Stomach (tissue), 4 donors: ENCODE results near the gene FAM114A1.

ENCODE experiments used
- EP300 ChIP-seq: sonication (generic); formaldehyde crosslinking; IDR thresholded peaks from one replicate; pipeline ENCODE4 v1.6.1; 2017; ENCODE audit warnings: antibody characterized with exemption
- POLR2A ChIP-seq, 4 donors: fragments of 450-650 bp; IDR thresholded peaks; one replicate each; pipeline ENCODE4 v1.6.1; 2016; ENCODE audit warnings: antibody characterized with exemption in 4 of 4, control low read depth in 2 of 4, mild to moderate bottlenecking in 1 of 4, moderate library complexity in 1 of 4
- POLR2AphosphoS5 ChIP-seq, 3 donors: sonication (generic); formaldehyde crosslinking; IDR thresholded peaks; one replicate each; pipeline ENCODE4 v1.6.1; 2016; ENCODE audit warnings: antibody characterized with exemption in 3 of 3
- TF ChIP-seq, protein P1 (sequence below), 7 experiments: fragments of 450-650 bp in 4 of 7; fragments of 200-600 bp in 3 of 7; sonication (generic) in 3 of 7; IDR thresholded peaks; one replicate each; pipeline ENCODE4 v1.5.1; 2016 to 2019; ENCODE audit warnings: antibody characterized with exemption in 7 of 7, control low read depth in 2 of 7, mild to moderate bottlenecking in 1 of 7

DNA sequence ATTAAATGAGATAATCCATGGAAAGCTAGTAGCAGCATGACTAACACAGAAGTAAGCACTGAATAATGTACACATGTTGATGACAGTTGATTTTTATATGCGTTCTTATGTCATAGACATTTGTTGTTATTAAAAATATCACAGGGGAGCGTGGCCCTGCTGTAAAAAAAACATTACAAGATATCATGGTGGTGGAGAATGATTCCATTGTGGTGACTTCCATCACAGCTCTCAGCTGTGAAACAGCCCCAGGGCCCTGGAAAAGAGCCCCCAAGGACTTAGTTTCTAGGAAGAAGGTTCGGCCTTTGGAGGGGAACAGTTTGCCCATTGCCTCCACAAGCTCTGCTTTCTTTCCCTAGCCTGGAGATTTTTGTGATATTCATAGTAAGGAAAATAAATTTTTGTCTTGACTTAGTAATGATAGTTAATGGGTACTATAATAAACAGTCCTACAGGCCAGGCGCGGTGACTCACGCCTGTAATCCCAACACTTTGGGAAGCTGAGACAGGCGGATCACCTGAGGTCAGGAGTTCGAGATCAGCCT lies 49.9 kb downstream of the FAM114A1 start:
- no peak for TF ChIP-seq EP300
- TF ChIP-seq POLR2A (IDR thresholded peaks at IDR 0.05): no peak
- TF ChIP-seq, protein P1, sequence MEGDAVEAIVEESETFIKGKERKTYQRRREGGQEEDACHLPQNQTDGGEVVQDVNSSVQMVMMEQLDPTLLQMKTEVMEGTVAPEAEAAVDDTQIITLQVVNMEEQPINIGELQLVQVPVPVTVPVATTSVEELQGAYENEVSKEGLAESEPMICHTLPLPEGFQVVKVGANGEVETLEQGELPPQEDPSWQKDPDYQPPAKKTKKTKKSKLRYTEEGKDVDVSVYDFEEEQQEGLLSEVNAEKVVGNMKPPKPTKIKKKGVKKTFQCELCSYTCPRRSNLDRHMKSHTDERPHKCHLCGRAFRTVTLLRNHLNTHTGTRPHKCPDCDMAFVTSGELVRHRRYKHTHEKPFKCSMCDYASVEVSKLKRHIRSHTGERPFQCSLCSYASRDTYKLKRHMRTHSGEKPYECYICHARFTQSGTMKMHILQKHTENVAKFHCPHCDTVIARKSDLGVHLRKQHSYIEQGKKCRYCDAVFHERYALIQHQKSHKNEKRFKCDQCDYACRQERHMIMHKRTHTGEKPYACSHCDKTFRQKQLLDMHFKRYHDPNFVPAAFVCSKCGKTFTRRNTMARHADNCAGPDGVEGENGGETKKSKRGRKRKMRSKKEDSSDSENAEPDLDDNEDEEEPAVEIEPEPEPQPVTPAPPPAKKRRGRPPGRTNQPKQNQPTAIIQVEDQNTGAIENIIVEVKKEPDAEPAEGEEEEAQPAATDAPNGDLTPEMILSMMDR (IDR thresholded peaks at IDR 0.05): no peak
- TF ChIP-seq POLR2AphosphoS5 (IDR thresholded peaks at IDR 0.05): no peak
